Measurements from ENCODE around the gene ARHGEF28.

DNA sequence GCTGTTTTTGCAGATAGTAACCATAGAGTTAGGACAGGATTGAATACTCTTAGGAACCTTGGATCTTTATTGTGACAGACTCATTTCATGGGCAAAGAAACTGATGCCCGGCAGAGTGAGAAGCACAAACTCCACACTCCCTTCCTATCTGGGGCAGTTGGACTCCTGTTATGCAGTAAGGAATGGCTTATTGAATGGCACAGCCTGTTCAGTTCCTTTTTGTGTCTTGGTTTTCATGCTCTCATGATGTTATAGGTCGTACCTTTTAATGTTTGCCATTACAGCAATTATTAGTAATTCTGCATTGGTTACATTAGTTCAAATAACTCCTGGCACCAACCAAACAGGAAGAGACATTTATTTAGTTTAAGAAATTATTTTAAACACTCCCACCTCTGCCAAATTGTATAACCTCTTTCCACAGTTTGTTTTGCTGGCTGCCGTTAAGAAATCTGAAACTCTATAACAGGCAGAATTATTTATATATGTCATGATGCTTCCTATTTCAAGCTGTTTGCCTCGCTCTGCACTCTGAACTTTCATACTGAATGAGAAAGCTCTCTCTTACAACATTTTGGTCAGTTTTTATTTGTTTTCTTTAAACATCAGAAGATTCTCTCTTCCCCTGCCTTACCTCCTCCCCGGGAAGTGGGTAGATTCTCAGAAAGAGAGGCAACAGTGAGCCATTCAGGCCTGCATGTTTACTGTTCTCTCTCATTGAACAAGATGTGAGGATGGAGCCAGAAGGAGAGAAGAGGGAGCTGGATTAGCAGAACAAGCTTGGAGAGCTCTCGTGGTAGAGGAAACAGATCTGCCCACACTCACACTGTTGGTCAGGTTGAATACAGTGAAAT, 144.4 kb downstream of the ARHGEF28 start:
- TF ChIP-seq, protein P1, sequence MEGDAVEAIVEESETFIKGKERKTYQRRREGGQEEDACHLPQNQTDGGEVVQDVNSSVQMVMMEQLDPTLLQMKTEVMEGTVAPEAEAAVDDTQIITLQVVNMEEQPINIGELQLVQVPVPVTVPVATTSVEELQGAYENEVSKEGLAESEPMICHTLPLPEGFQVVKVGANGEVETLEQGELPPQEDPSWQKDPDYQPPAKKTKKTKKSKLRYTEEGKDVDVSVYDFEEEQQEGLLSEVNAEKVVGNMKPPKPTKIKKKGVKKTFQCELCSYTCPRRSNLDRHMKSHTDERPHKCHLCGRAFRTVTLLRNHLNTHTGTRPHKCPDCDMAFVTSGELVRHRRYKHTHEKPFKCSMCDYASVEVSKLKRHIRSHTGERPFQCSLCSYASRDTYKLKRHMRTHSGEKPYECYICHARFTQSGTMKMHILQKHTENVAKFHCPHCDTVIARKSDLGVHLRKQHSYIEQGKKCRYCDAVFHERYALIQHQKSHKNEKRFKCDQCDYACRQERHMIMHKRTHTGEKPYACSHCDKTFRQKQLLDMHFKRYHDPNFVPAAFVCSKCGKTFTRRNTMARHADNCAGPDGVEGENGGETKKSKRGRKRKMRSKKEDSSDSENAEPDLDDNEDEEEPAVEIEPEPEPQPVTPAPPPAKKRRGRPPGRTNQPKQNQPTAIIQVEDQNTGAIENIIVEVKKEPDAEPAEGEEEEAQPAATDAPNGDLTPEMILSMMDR (conservative IDR thresholded peaks at IDR 0.05; ENCODE audit: low read length): no peak
- TF ChIP-seq EZH2phosphoT487 (IDR thresholded peaks at IDR 0.05; ENCODE audit: borderline replicate concordance): no peak

Data from Loucy (cell line).